NB4 (cell line): ENCODE measurements around the gene FAM24A.

Experiments
- DNase-seq: peaks from one replicate; pipeline ENCODE4 v3.0.0; 2010; ENCODE audit warnings: low read depth
- H3K4me3 ChIP-seq: one replicate; pipeline ENCODE4 v1.5.1; 2011; ENCODE audit warnings: mild to moderate bottlenecking, low read depth, low read length, moderate library complexity
- CTCF ChIP-seq: IDR thresholded peaks from one replicate; pipeline ENCODE4 v1.5.1; 2012; ENCODE audit warnings: low read depth, low read length
- MAX ChIP-seq: IDR thresholded peaks from 2 replicates; pipeline ENCODE4 v1.6.1; 2011; ENCODE audit warnings: low read depth, low read length
- MYC ChIP-seq: IDR thresholded peaks from 2 replicates; pipeline ENCODE4 v1.6.1; 2011; ENCODE audit warnings: low read depth, low read length
- POLR2A ChIP-seq: IDR thresholded peaks from 2 replicates; pipeline ENCODE4 v1.6.1; 2011; ENCODE audit warnings: mild to moderate bottlenecking; ENCODE audit not compliant: insufficient read length; ENCODE audit errors: extremely low read depth

The FAM24A gene

GRCh38 chr10:122953902-122954730, 43.7 kb downstream of the FAM24A start, which contains the start of gene C10orf88:
Gene C10orf88 (minus strand): TSS chr10:122954227. CDS start chr10:122954178, 49 bp downstream.
- peak within 1 kb of the TSS; percentile 88 for H3K4me3 ChIP-seq
- peak; percentile 99 for DNase-seq
- TF ChIP-seq CTCF, result no peak
- peak; percentile 41 for TF ChIP-seq POLR2A
- peak; percentile 78 for TF ChIP-seq MYC
- TF ChIP-seq MAX, result peak; percentile 97

GRCh38 chr10:122954731-122955050, 44.3 kb downstream of the FAM24A start:
- H3K4me3 ChIP-seq, result peak overlapping the region; percentile 88
- TF ChIP-seq POLR2A (no peak), MAX (no peak), CTCF (no peak), MYC (no peak)
- no peak for DNase-seq

DNA sequence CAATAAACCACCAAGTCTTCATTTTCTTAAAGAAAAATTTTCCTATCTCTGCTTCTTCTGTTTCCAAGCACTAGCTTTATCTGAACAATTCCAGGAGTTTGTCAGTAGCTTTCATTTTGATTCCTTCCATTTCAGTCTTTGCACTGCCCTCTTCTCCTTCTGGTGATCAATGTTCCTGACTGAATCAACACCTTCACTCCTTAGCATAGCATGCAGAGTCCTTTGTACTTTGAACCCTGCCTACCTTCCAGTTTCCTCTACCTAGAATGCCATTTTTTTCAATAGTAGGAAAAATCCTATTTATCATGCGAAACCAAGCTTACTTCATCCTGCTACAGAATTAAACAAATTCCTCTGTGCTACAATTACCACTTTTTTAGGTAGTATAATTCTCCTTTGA, 45.5 kb downstream of the FAM24A start:
- no peak overlapping the region for H3K4me3 ChIP-seq
- no peak for DNase-seq
- TF ChIP-seq POLR2A, result no peak
- no peak for TF ChIP-seq MYC
- no peak for TF ChIP-seq CTCF
- no peak for TF ChIP-seq MAX

GRCh38 chr10:122957474-122957873, 47.1 kb downstream of the FAM24A start:
- DNase-seq, result no peak
- no peak overlapping the region for H3K4me3 ChIP-seq
- TF ChIP-seq POLR2A (no peak), MAX (no peak)

GRCh38 chr10:122962405-122962804, 52.0 kb downstream of the FAM24A start:
- DNase-seq, result no peak
- H3K4me3 ChIP-seq, result no peak overlapping the region

More at GRCh38 chr10:122962405-122962804, 52.0 kb downstream of the FAM24A start:
- TF ChIP-seq CTCF (no peak), POLR2A (no peak), MYC (no peak), MAX (no peak)
